Smooth muscle cell of the coronary artery (primary cell): ENCODE measurements around the gene CARMIL3. TPM values are rescaled to one million over a fixed set of nuclear protein-coding genes. Genes with fewer than 3 reads are reported as not detected.

Experiments used
- total RNA-seq: library from RNA; depleted of rRNA; stranded (reverse); fragments of >200 nt; gene quantifications from 2 replicates; pipeline ENCODE4 v1.2.3, GENCODE V29; 2014; ENCODE audit warnings: low replicate concordance

CARMIL3 gene, protein sequence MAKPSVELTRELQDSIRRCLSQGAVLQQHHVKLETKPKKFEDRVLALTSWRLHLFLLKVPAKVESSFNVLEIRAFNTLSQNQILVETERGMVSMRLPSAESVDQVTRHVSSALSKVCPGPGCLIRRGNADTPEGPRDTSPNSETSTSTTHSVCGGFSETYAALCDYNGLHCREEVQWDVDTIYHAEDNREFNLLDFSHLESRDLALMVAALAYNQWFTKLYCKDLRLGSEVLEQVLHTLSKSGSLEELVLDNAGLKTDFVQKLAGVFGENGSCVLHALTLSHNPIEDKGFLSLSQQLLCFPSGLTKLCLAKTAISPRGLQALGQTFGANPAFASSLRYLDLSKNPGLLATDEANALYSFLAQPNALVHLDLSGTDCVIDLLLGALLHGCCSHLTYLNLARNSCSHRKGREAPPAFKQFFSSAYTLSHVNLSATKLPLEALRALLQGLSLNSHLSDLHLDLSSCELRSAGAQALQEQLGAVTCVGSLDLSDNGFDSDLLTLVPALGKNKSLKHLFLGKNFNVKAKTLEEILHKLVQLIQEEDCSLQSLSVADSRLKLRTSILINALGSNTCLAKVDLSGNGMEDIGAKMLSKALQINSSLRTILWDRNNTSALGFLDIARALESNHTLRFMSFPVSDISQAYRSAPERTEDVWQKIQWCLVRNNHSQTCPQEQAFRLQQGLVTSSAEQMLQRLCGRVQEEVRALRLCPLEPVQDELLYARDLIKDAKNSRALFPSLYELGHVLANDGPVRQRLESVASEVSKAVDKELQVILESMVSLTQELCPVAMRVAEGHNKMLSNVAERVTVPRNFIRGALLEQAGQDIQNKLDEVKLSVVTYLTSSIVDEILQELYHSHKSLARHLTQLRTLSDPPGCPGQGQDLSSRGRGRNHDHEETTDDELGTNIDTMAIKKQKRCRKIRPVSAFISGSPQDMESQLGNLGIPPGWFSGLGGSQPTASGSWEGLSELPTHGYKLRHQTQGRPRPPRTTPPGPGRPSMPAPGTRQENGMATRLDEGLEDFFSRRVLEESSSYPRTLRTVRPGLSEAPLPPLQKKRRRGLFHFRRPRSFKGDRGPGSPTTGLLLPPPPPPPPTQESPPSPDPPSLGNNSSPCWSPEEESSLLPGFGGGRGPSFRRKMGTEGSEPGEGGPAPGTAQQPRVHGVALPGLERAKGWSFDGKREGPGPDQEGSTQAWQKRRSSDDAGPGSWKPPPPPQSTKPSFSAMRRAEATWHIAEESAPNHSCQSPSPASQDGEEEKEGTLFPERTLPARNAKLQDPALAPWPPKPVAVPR (N-terminal part only)
- 0.08 TPM in 1 of 2 replicates, not detected in the other for total RNA-seq

DNA sequence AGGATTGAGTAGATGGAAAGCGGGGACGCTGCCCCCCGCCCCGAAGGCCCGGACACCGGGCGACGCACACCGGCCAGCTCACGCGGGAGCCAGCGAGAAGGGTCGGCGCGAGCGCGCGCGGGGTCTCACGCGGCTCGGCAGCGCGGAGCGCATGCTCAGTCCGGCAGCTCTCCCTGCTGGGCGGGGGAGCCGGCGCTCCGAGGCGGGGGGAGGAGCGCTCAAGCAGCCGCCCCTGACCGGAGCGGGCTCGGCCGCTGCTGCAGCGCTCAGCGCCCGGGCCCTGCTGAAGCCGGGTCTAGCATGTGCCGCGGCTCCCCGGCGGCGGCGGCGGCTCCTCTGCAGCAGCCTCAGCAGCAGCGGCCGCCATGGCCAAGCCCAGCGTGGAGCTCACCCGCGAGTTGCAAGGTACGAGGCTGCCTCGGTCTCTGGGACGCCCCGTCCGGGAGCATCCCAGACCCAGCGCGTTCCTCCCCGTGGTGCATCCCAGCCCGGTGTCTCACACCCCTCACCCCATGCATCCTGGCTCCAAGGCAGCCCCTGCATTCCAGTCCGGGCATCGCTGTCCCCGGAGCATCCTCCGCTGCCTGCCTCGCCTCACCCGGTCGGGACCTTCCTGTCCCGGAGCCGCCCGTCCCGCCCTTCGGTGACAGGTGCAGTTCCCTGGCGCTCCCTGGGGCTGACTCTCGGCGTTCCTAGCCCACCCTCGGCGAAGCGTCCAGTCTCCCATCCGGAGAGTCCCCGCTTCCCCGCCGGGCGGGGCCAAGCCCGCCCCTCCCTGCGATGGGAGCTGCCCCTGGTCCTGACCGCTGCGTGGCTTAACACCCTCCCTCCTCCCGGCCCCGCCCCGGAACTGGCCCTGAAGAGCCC lies at the start of gene CARMIL3:
Gene CARMIL3, plus strand, starts transcription at position 221 of the 867 bp plus-strand sequence. Its CDS starts 145 bp downstream, at position 366.

DNA sequence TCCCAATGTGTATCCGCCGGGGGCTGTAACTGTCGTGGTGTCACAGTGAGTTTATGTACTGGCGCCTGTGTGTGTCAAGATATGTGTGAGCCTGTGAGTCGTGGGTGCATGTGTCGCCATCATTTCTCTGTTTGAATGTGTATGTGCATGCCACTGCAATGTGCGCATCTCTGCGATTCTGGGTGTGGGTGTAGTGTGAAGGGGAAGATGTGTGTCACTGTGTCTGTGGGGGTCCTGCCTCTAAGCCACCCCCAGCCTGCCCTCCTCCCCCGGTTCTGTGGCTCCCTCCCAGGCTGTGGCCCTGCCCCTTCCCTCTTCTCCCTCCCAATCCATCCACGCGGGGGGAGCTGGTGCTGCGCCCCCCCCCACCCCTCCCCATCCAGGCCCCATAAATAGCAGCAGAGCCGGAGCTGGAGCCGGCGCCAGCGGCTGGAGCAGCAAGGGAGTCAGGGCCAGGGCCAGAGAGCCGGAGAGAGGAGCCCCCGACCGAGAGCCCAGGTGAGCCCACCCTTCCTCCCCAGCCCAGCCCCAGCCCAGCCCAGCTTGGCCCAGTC lies 19.4 kb downstream of the CARMIL3 start, which contains the start of gene CPNE6:
Gene CPNE6, plus strand, starts transcription at position 419 of the 554 bp plus-strand sequence. CDS start 1,375 bp downstream, outside the sequence.

DNA sequence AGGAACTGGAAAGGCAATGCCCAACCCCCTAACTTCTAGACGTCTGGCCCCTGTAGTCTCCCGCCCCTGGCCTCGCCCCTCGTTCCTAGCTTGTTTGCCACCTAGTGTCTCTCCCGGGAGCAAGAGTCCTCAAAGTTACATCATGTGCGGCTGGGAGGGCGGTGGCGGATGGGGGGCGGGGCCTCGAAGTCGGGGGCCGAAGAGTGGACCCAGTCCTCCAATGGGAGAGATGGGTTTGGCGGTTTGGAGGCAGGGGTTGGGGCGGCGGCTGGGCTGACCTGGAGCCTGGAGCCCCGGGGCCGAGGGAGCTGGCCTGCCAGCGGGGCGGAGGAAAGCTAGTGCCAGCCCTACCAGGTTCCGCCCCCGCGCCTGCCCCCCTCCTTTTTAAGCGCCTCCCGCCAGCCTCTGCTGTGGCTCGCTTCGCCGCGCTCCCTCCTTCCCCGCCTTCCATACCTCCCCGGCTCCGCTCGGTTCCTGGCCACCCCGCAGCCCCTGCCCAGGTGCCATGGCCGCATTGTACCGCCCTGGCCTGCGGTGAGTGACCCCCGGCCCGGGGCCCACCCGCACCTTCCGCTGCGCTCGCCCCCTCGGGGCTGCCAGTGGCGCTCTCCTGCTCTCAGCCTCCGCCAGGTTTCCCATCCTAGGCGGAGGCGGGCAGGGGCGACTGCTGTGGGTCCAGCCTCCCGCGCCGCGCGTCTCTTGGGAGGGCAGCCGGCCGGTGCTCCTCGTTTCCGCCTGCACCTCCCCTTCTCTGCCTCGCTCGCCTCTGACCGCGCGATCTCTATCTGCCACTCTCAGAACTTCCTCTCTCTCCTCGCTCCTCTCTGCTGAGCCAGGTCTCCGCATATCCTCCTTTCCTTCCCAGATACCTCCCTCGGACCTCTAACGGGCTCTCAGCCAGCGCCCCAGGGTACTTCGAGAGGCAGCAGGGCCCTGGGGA lies 42.4 kb downstream of the CARMIL3 start, which contains the start of gene PCK2:
Gene PCK2, plus strand, starts transcription at position 411 of the 940 bp plus-strand sequence. Its CDS starts 95 bp downstream, at position 506.

DNA sequence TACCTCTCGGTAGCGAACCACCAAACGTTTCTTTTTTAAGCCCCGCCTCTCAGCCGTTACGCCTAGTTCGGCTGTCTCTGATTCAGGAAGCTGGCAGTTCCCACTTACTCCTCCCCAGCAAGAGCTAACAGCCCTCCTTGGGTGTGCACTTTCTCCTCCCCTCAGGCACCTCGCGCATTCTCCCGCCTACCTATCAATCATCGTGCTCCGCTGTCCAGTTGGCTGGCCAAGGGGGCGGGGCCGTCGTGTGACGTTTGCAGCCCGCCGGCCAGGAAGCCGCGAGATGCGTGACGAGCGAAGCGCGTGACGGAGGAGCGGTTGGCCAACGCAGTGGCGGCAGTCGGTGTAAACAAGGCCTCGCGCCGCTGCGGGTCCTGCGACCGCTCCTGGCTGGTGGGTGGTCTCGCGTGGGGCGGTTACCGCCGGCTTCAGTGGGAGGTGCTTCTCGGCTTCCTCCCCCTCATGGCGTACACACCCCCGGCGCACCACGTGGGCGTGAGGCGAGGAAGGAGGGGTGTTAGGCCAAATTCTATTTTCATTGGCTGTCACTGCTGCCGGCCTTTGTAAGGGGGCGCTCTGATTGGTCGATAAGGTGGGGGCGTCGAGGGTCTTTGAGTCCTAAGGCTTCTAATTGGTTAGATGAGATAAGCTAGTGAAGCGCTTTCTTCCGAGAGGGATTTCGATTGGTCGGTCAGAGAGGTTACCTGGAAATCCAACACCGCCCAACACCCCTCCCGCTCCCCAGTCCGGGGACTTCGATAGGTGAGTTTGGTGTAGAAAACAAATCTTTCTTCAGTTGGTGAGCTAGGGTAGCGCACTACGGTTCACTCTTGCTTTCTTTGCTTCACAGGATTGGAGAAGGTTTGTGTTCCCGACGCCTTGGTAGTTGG lies 63.0 kb downstream of the CARMIL3 start, which contains the start of the genes DCAF11 and NRL:
Gene DCAF11, plus strand, starts transcription at position 246 of the 890 bp plus-strand sequence. CDS start 818 bp downstream, outside the sequence.
Gene NRL, minus strand, starts transcription at position 418 of the 890 bp plus-strand sequence. CDS start 32,101 bp downstream, outside the sequence.

Other genes with a start within 250 kb of the CARMIL3 start
- gene DHRS4, start 98.2 kb upstream of the CARMIL3 start, total RNA-seq: 42.8 and 64.0 TPM in 2 replicates
- gene DHRS4L2, start 63.1 kb upstream of the CARMIL3 start, total RNA-seq: 8.5 and 15.5 TPM in 2 replicates
- not detected in 2 replicates for gene CPNE6, start 19.6 kb downstream of the CARMIL3 start, total RNA-seq
- 13.3 and 44.0 TPM in 2 replicates for gene PCK2, start 42.3 kb downstream of the CARMIL3 start, total RNA-seq
- 59.1 and 62.1 TPM in 2 replicates for gene DCAF11, start 62.8 kb downstream of the CARMIL3 start, total RNA-seq
- 0.47 and 1.2 TPM in 2 replicates for gene NRL, start 62.9 kb downstream of the CARMIL3 start, total RNA-seq
- gene FITM1, start 78.7 kb downstream of the CARMIL3 start, total RNA-seq: 0.23 TPM in 1 of 2 replicates, not detected in the other
- 55.3 and 80.6 TPM in 2 replicates for gene PSME1, start 84.2 kb downstream of the CARMIL3 start, total RNA-seq
- gene EMC9, start 89.6 kb downstream of the CARMIL3 start, total RNA-seq: 19.2 and 21.9 TPM in 2 replicates
- gene PSME2, start 94.6 kb downstream of the CARMIL3 start, total RNA-seq: 28.2 and 87.8 TPM in 2 replicates
- 22.2 and 24.9 TPM in 2 replicates for gene RNF31, start 95.5 kb downstream of the CARMIL3 start, total RNA-seq
- gene IRF9, start 109.3 kb downstream of the CARMIL3 start, total RNA-seq: 68.4 and 96.8 TPM in 2 replicates
- gene REC8, start 120.1 kb downstream of the CARMIL3 start, total RNA-seq: 0.12 and 0.83 TPM in 2 replicates
- 27.1 and 41.9 TPM in 2 replicates for gene IPO4, start 136.8 kb downstream of the CARMIL3 start, total RNA-seq
- 42.9 and 55.9 TPM in 2 replicates for gene TM9SF1, start 143.4 kb downstream of the CARMIL3 start, total RNA-seq
- gene TSSK4, start 153.7 kb downstream of the CARMIL3 start, total RNA-seq: 0.12 TPM in 1 of 2 replicates, not detected in the other
- 24.2 and 29.7 TPM in 2 replicates for gene CHMP4A, start 161.5 kb downstream of the CARMIL3 start, total RNA-seq
- gene MDP1, start 164.1 kb downstream of the CARMIL3 start, total RNA-seq: 10.8 and 18.3 TPM in 2 replicates
- gene NEDD8, start 180.4 kb downstream of the CARMIL3 start, total RNA-seq: 272 and 446 TPM in 2 replicates
- gene GMPR2, start 180.9 kb downstream of the CARMIL3 start, total RNA-seq: 72.7 and 109 TPM in 2 replicates
- 38.3 and 42.2 TPM in 2 replicates for gene TINF2, start 190.6 kb downstream of the CARMIL3 start, total RNA-seq
- gene TGM1, start 211.2 kb downstream of the CARMIL3 start, total RNA-seq: 1.6 and 2.5 TPM in 2 replicates
- 16.8 and 22.3 TPM in 2 replicates for gene RABGGTA, start 219.6 kb downstream of the CARMIL3 start, total RNA-seq
- gene DHRS1, start 247.8 kb downstream of the CARMIL3 start, total RNA-seq: 13.5 and 20.9 TPM in 2 replicates
- 14.4 and 17.4 TPM in 2 replicates for gene NOP9, start 247.8 kb downstream of the CARMIL3 start, total RNA-seq